H1 (cell line): ENCODE data around the gene CDK4. TPM values are rescaled to one million over a fixed set of nuclear protein-coding genes. Genes with fewer than 3 reads are reported as not detected.

Source experiments
- CTCF ChIA-PET: fragments of 300-600 bp; sonication (Branson Sonifier 250); formaldehyde crosslinking; loops from one replicate; lab custom pipeline; 2021; ENCODE audit not compliant: partially characterized antibody; lab: Charles Lee
- POLR2A ChIA-PET: fragments of 300-600 bp; sonication (Branson Sonifier 250); formaldehyde crosslinking; loops from one replicate; lab custom pipeline; 2021; ENCODE audit warnings: inconsistent platforms; ENCODE audit not compliant: partially characterized antibody; lab: Charles Lee
- DNase-seq, 2 experiments: peaks; one replicate each; pipeline versions ENCODE4 v3.0.0 to v3.0.0-alpha.2; 2010 to 2022; ENCODE audit warnings: low spot score in 2 of 2, low read depth in 1 of 2, mixed read lengths in 1 of 2
- FAIRE-seq: peaks from 2 replicates; lab custom pipeline; 2011; peaks lifted over from hg19 to GRCh38; lab: Jason Lieb, UNC
- H2AFZ ChIP-seq: 2 replicates; pipeline ENCODE4 v1.8.1; 2012; ENCODE audit warnings: low read length, inconsistent platforms
- H2AK5ac ChIP-seq: 2 replicates; pipeline ENCODE4 v1.6.1; 2013; ENCODE audit warnings: low read depth, low read length
- H2BK120ac ChIP-seq: replicated peaks from 2 replicates; pipeline ENCODE3; 2013; ENCODE audit warnings: low read depth, low read length, inconsistent platforms
- H2BK12ac ChIP-seq: 2 replicates; pipeline ENCODE4 v1.6.1; 2013; ENCODE audit warnings: low read depth, low read length
- H2BK15ac ChIP-seq: 2 replicates; pipeline ENCODE4 v1.6.1; 2013; ENCODE audit warnings: low read length
- H2BK20ac ChIP-seq: 2 replicates; pipeline ENCODE4 v1.6.1; 2013; ENCODE audit warnings: low read length
- H2BK5ac ChIP-seq: 2 replicates; pipeline ENCODE4 v1.6.1; 2013; ENCODE audit warnings: low read depth, low read length
- H3K14ac ChIP-seq: 2 replicates; pipeline ENCODE4 v1.6.1; 2013; ENCODE audit warnings: inconsistent platforms; ENCODE audit not compliant: insufficient read length
- H3K18ac ChIP-seq: 2 replicates; pipeline ENCODE4 v1.6.1; 2013; ENCODE audit warnings: low read length; ENCODE audit errors: extremely low read depth
- H3K23ac ChIP-seq: 2 replicates; pipeline ENCODE4 v1.6.1; 2013; ENCODE audit warnings: inconsistent platforms; ENCODE audit not compliant: insufficient read length
- H3K23me2 ChIP-seq: 2 replicates; pipeline ENCODE4 v1.6.1; 2013; ENCODE audit warnings: low read depth, low read length
- H3K27ac ChIP-seq: 2 replicates; pipeline ENCODE4 v1.6.1; 2011; ENCODE audit warnings: low read depth, low read length, inconsistent platforms
- H3K27me3 ChIP-seq, 4 experiments: replicated peaks in 1 of 4; 1 replicate in 1 of 4; 2 replicates in 3 of 4; pipeline versions ENCODE4 v1.6.1 to v1.8.1; 2011 to 2013; ENCODE audit warnings: low read length in 3 of 4, mild to moderate bottlenecking in 3 of 4, inconsistent platforms in 2 of 4, mixed read lengths in 2 of 4, moderate library complexity in 1 of 4; ENCODE audit not compliant: control insufficient read depth in 3 of 4, insufficient read depth in 3 of 4; ENCODE audit errors: extremely low read depth in 1 of 4
- H3K36me3 ChIP-seq, 4 experiments: 2 replicates each; pipeline versions ENCODE4 v1.6.1 to v1.8.1; 2011 to 2013; ENCODE audit warnings: mild to moderate bottlenecking in 4 of 4, low read length in 3 of 4, moderate library complexity in 2 of 4, control low read depth in 1 of 4, inconsistent platforms in 1 of 4; ENCODE audit not compliant: insufficient read depth in 4 of 4, control insufficient read depth in 2 of 4
- H3K4ac ChIP-seq: replicated peaks from 2 replicates; pipeline ENCODE3; 2013; ENCODE audit warnings: low read length, low read depth, mixed read lengths, inconsistent platforms; ENCODE audit not compliant: insufficient read length
- H3K4me1 ChIP-seq, 4 experiments: replicated peaks in 1 of 4; 1 replicate in 1 of 4; 2 replicates in 3 of 4; pipeline versions ENCODE4 v1.6.1 to v1.8.1; 2011 to 2013; ENCODE audit warnings: low read length in 3 of 4, inconsistent platforms in 2 of 4, mixed read lengths in 1 of 4; ENCODE audit not compliant: insufficient read depth in 4 of 4, control insufficient read depth in 3 of 4
- H3K4me2 ChIP-seq, 2 experiments: 2 replicates each; pipeline versions ENCODE4 v1.6.1 to v1.8.1; 2011 to 2013; ENCODE audit warnings: low read depth in 2 of 2, low read length in 2 of 2, control low read depth in 1 of 2, inconsistent platforms in 1 of 2, mild to moderate bottlenecking in 1 of 2; ENCODE audit not compliant: insufficient read depth in 1 of 2
- H3K4me3 ChIP-seq, 4 experiments: fragments of 200-600, 300-600 bp in 1 of 4; sonication (generic), shearing (Covaris generic), sonication (Bioruptor Twin) in 1 of 4; 2 replicates each; pipeline versions ENCODE4 v1.5.1 to v1.8.1; 2011 to 2016; ENCODE audit warnings: low read length in 4 of 4, low read depth in 3 of 4, control low read depth in 2 of 4, inconsistent platforms in 2 of 4, mild to moderate bottlenecking in 2 of 4, mixed read lengths in 1 of 4, moderate library complexity in 1 of 4; ENCODE audit not compliant: insufficient read depth in 2 of 4; ENCODE audit errors: extremely low read depth in 1 of 4
- H3K56ac ChIP-seq: replicated peaks from 2 replicates; pipeline ENCODE3; 2013; ENCODE audit warnings: low read depth, mild to moderate bottlenecking, mixed read lengths, low read length, inconsistent platforms; ENCODE audit not compliant: insufficient read length
- H3K79me1 ChIP-seq: 2 replicates; pipeline ENCODE4 v1.6.1; 2013; ENCODE audit warnings: low read depth, low read length, control low read depth
- H3K79me2 ChIP-seq, 2 experiments: 2 replicates each; pipeline versions ENCODE4 v1.6.1 to v1.8.1; 2012 to 2013; ENCODE audit warnings: low read length in 2 of 2, mild to moderate bottlenecking in 2 of 2, inconsistent platforms in 1 of 2; ENCODE audit not compliant: insufficient read depth in 2 of 2, control insufficient read depth in 1 of 2
- H3K9ac ChIP-seq, 4 experiments: replicated peaks in 1 of 4; 1 replicate in 1 of 4; 2 replicates in 3 of 4; pipeline versions ENCODE4 v1.6.1 to v1.8.1; 2011 to 2013; ENCODE audit warnings: low read depth in 3 of 4, low read length in 3 of 4, control low read depth in 2 of 4, mild to moderate bottlenecking in 2 of 4, moderate library complexity in 2 of 4, inconsistent platforms in 1 of 4; ENCODE audit errors: extremely low read depth in 1 of 4
- H3K9me3 ChIP-seq, 2 experiments: 2 replicates each; pipeline versions ENCODE4 v1.6.1 to v1.8.1; 2012 to 2013; ENCODE audit warnings: mild to moderate bottlenecking in 2 of 2, moderate library complexity in 2 of 2, control low read depth in 1 of 2, inconsistent platforms in 1 of 2, low read depth in 1 of 2, low read length in 1 of 2, mixed read lengths in 1 of 2; ENCODE audit not compliant: insufficient read depth in 2 of 2
- H4K20me1 ChIP-seq, 2 experiments: replicated peaks in 1 of 2; 2 replicates each; pipeline versions ENCODE3 to v1.8.1; 2011 to 2013; ENCODE audit warnings: inconsistent platforms in 2 of 2, low read length in 2 of 2, mild to moderate bottlenecking in 1 of 2; ENCODE audit not compliant: insufficient read depth in 2 of 2, control insufficient read depth in 1 of 2
- H4K5ac ChIP-seq: 2 replicates; pipeline ENCODE4 v1.6.1; 2013; ENCODE audit warnings: low read length, low read depth, mixed read lengths, inconsistent platforms; ENCODE audit not compliant: insufficient read length
- H4K8ac ChIP-seq: 2 replicates; pipeline ENCODE4 v1.8.0; 2013; ENCODE audit warnings: mild to moderate bottlenecking, moderate library complexity, low read length, inconsistent platforms; ENCODE audit not compliant: insufficient read depth; ENCODE audit errors: extremely low read depth
- H4K91ac ChIP-seq: replicated peaks from 2 replicates; pipeline ENCODE3; 2013; ENCODE audit warnings: low read length, mixed read lengths, inconsistent platforms; ENCODE audit not compliant: insufficient read length
- ASH2L ChIP-seq: fragments of 200-600, 300-600 bp; sonication (generic); IDR thresholded peaks from one replicate; pipeline ENCODE4 v1.7.1; 2017; ENCODE audit warnings: low read length
- ATF2 ChIP-seq: IDR thresholded peaks from 2 replicates; pipeline ENCODE4 v1.6.1; 2012; ENCODE audit warnings: low read length, inconsistent platforms
- CTCF ChIP-seq, 3 experiments: IDR thresholded peaks; 1 replicate in 2 of 3; 2 replicates in 1 of 3; pipeline versions ENCODE4 v1.5.1 to v1.6.1; 2011; ENCODE audit warnings: low read length in 3 of 3, mild to moderate bottlenecking in 3 of 3, inconsistent platforms in 2 of 3, low read depth in 1 of 3, moderate library complexity in 1 of 3; ENCODE audit not compliant: insufficient read depth in 1 of 3; ENCODE audit errors: control extremely low read depth in 1 of 3
- JUND ChIP-seq: IDR thresholded peaks from 2 replicates; pipeline ENCODE4 v1.6.1; 2011; ENCODE audit warnings: mild to moderate bottlenecking, improper control_type of control experiment, low read length
- KDM4A ChIP-seq: IDR thresholded peaks from one replicate; pipeline ENCODE4 v1.7.1; 2012; ENCODE audit warnings: low read depth, mild to moderate bottlenecking, moderate library complexity, low read length, inconsistent platforms; ENCODE audit not compliant: severe bottlenecking
- KDM5A ChIP-seq: fragments of 200-600 bp; IDR thresholded peaks from 2 replicates; pipeline ENCODE4 v1.7.1; 2012; ENCODE audit warnings: mild to moderate bottlenecking, low read length, inconsistent platforms, mixed read lengths
- MAFK ChIP-seq: IDR thresholded peaks from 2 replicates; pipeline ENCODE4 v1.6.1; 2012; ENCODE audit warnings: low read depth, mild to moderate bottlenecking, improper control_type of control experiment, low read length
- SIRT6 ChIP-seq: IDR thresholded peaks from one replicate; pipeline ENCODE4 v1.7.1; 2012; ENCODE audit warnings: low read length, inconsistent platforms
- WGBS, 2 experiments: shearing (Covaris generic) in 1 of 2; methylation state at CpG; one replicate each; pipeline versions ENCODE4 v1.1.6 to v1.1.7; 2013 to 2015; ENCODE audit warnings: low lambda C conversion rate in 2 of 2, mixed read lengths in 2 of 2, inconsistent platforms in 1 of 2, low coverage in 1 of 2, missing lambda C conversion rate in 1 of 2; ENCODE audit not compliant: insufficient replicate concordance in 2 of 2, insufficient coverage in 1 of 2, insufficient read length in 1 of 2; ENCODE audit errors: extremely low coverage in 1 of 2, missing lambda C conversion rate in 1 of 2; 5-methylcytosine and 5-hydroxymethylcytosine counted together
- polyA plus RNA-seq, 7 experiments: library from polyadenylated mRNA; depleted of rRNA in 3 of 7; stranded (reverse) in 5 of 7; unstranded in 2 of 7; fragments of >200 nt in 5 of 7; fragments of 200-250 nt in 2 of 7; gene quantifications; 1 replicate in 5 of 7; 2 replicates in 1 of 7; 4 replicates in 1 of 7; pipeline versions ENCODE4 v1.2.1 to v1.2.3, GENCODE V29; 2011 to 2013; ENCODE audit warnings: missing spikeins in 2 of 7, mixed read lengths in 2 of 7
- total RNA-seq: library from RNA; stranded (reverse); fragmentation: NEBNext Ultra II Directional; extraction: Animal tissue kit (Norgen Biotek cat#: 25700); gene quantifications from 2 replicates; pipeline ENCODE4 v1.2.1, GENCODE V29; 2021

CDK4 gene
- total and polyA plus RNA-seq, 2 of the 8 experiments (the other 6 are each of a cell fraction or from before 2014, with no cell fraction given) = 174 to 368 TPM

- Histone ChIP-seq H3K9ac (no peak overlapping the region), H2BK5ac (no peak overlapping the region), H2AFZ (no peak overlapping the region), H2BK120ac (no peak overlapping the region), H3K4me3 (no peak overlapping the region), H3K36me3 (no peaks in the 10 kb centered on the region), H2AK5ac (no peak overlapping the region), H4K5ac (no peak overlapping the region), H3K56ac (no peak overlapping the region), H3K18ac (no peak overlapping the region), H3K4me2 (no peak overlapping the region), H3K23ac (no peak overlapping the region), H4K91ac (no peak overlapping the region), H3K4me1 (peaks cover 6 to 21% (median 13%) of the 10 kb centered on the region in 4 experiments; a peak in 6 of 7 replicates), H3K27me3 (peaks cover 35 to 96% (median 80%) of the 10 kb centered on the region in 4 experiments), H3K14ac (no peak overlapping the region), H3K79me1 (no peaks in the 10 kb centered on the region), H2BK20ac (no peak overlapping the region), H2BK12ac (no peak overlapping the region), H3K23me2 (peaks cover 5% of the 10 kb centered on the region; the same call in 1 of the 2 replicates), H2BK15ac (no peak overlapping the region), H4K8ac (no peak overlapping the region), H3K79me2 (no peaks in the 10 kb centered on the region), H3K9me3 (no peaks in the 10 kb centered on the region), H3K27ac (no peak overlapping the region), H3K4ac (no peak overlapping the region), H4K20me1 (peaks cover 2 to 19% of the 10 kb centered on the region in 2 experiments)
- ChIA-PET CTCF (interaction anchor here (0.6 to 2.6 kb wide), 6 partner anchors 10 to 147 kb away, joined by 3 to 19 read pairs (median 5); partner anchors contain the start of gene TSPAN31), POLR2A (interaction anchor here (0.9 to 3.4 kb wide), 3 partner anchors 14 to 89 kb away, joined by 3 to 10 read pairs (median 3); partner anchors contain the start of gene TSPAN31)
- FAIRE-seq = no peak
- WGBS, 2 experiments = 89% methylated on average over 19 of the region's 19 CpGs; no CpG with 5 or more reads in 1 of the 2 experiments
- no peak for DNase-seq
- TF ChIP-seq CTCF (IDR thresholded peaks at IDR 0.05; ENCODE audit: control extremely low read depth in 1 of 3, insufficient read depth in 1 of 3, low read depth in 1 of 3, low read length in 3 of 3) = no peak
- no peak for TF ChIP-seq KDM4A
- TF ChIP-seq ATF2 = no peak
- TF ChIP-seq KDM5A = no peak
- TF ChIP-seq SIRT6 = no peak
- no peak for TF ChIP-seq MAFK
- no peak for TF ChIP-seq JUND
- TF ChIP-seq ASH2L = no peak
Observed at GRCh38 chr12:57731411-57732080, 20.6 kb downstream of the CDK4 start.
